HT1080 (cell line): ENCODE measurements around the gene ELANE. TPM values are rescaled to one million over a fixed set of nuclear protein-coding genes. Genes with fewer than 3 reads are reported as not detected.

Source experiments
- DNase-seq: peaks from one replicate; pipeline ENCODE4 v3.0.0-alpha.2; 2015; ENCODE audit warnings: low read depth
- small RNA-seq: library from RNA; depleted of rRNA; stranded (forward); fragments of <200 nt; gene quantifications from one replicate; pipeline ENCODE3, GENCODE V24; 2014
- total RNA-seq: library from RNA; depleted of rRNA; stranded (reverse); fragments of >200 nt; shearing (Covaris generic); gene quantifications from 2 replicates; pipeline ENCODE4 v1.2.3, GENCODE V29; 2014; rRNA removed

ELANE gene
- total RNA-seq, 1 experiment from 2014 or later: not detected

DNA sequence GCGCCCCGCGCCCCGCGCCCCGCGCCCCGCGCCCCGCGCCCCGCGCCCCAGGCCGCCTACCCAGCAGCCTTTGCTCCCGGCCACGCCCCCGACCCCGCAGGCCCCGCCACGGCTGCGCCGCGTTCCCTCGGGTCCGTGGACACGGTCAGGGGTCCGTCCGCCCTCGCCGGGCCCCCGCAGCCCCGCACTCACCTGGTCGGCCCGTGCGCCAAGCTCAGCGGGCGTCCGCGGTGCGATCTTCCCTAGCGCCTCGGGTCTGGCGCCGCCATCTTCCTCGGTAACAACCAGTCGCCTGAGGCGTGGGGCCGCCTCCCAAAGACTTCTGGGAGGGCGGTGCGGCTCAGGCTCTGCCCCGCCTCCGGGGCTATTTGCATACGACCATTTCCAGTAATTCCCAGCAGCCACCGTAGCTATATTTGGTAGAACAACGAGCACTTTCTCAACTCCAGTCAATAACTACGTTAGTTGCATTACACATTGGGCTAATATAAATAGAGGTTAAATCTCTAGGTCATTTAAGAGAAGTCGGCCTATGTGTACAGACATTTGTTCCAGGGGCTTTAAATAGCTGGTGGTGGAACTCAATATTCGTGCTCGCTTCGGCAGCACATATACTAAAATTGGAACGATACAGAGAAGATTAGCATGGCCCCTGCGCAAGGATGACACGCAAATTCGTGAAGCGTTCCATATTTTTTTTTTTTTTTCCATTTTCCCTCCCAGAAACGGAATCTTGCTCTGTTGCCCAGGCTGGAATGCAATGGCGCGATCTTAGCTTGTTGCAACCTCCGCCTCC lies 41.0 kb downstream of the ELANE start, which contains the start of the genes MED16 and RNU6-9:
Gene MED16, minus strand, starts transcription at position 294 of the 796 bp plus-strand sequence. CDS start 2,056 bp downstream, outside the sequence.
Gene RNU6-9, plus strand, starts transcription at position 591 of the 796 bp plus-strand sequence.
- peak; percentile 87 for DNase-seq

- no peak for DNase-seq
Measured at GRCh38 chr19:896434-896833, 44.3 kb downstream of the ELANE start.

GRCh38 chr19:896999-897398 lies 44.9 kb downstream of the ELANE start:
- DNase-seq: no peak

DNA sequence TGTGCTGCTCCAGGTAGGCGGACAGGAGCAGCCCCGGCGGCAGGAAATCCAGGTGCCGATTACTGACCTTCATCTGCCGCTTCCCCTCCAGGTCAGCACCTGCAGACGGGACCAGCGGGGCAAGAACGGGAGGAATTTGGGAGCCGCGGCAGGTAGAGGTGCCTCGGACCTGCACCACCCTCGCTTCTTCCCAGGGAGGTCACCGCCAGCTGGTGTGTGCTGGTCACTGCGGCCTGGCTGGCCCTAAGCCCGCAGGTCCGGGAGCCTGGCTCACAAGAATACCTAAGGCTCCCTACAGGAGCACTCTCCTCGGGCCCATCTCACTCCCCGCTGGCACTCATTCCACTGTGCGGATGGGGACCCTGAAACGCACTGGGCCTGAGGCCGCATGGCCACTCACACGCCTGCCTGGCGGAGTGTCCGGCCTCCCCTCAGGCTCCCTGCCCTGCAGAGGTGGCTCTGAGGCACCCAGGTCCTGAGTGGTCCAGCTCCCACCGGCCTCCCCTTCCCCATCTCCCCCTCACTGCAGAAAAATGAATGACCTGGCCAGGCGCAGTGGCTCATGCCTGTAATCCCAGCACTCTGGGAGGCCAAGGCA lies 45.4 kb downstream of the ELANE start:
- no peak for DNase-seq

DNA sequence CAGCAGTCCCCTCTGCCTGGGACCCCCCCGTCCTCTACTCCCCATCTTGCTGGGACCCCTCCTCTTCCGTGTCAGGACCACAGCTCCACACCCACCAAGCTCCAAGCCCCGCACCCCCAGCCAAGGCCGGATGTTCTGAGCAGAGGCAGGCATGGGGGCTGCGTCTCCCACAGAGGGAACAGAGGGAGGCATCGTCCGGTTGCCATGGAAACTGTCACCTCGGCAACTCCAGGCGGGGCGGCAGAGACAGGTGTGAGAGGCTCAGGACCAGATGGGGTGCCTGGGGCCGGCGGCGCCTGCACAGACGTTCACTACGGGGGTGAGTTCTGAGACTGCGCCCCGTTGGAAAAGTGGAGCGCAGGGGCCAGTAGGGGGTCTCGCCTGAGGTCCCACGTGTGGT lies 46.6 kb downstream of the ELANE start:
- no peak for DNase-seq

- DNase-seq: no peak
Measured at GRCh38 chr19:899336-900042, 47.4 kb downstream of the ELANE start.

DNA sequence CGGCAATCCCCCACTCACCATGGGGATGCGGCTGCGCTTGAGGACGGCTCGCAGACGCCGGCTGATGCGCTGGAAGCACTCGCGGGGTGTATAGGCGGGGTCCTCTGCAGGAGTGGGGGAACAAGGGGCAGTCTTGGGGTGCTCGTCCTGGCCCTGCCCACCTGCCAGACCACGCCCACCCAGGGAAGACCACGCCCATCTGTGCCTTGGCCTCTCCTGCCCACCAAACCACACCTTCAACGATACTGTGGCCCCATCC lies 47.9 kb downstream of the ELANE start:
- DNase-seq: no peak

- no peak for DNase-seq
Measured at GRCh38 chr19:900302-901111, 48.4 kb downstream of the ELANE start.

GRCh38 chr19:901216-902092 lies 49.4 kb downstream of the ELANE start:
- DNase-seq: no peak

DNA sequence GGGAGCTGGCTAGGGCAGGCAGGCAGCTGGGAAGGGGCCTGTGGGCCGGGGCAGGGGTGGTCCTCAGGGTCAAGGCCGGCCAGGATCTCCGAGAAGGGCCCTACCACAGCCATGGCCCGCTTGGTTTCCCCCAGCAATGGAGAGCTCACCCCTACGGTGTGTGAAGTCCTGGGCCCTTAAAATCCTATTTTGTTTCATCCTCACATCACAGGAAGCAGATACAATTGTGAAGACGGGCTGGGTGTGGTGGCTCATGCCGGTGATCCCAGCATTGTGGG lies 49.9 kb downstream of the ELANE start:
- no peak for DNase-seq

DNA sequence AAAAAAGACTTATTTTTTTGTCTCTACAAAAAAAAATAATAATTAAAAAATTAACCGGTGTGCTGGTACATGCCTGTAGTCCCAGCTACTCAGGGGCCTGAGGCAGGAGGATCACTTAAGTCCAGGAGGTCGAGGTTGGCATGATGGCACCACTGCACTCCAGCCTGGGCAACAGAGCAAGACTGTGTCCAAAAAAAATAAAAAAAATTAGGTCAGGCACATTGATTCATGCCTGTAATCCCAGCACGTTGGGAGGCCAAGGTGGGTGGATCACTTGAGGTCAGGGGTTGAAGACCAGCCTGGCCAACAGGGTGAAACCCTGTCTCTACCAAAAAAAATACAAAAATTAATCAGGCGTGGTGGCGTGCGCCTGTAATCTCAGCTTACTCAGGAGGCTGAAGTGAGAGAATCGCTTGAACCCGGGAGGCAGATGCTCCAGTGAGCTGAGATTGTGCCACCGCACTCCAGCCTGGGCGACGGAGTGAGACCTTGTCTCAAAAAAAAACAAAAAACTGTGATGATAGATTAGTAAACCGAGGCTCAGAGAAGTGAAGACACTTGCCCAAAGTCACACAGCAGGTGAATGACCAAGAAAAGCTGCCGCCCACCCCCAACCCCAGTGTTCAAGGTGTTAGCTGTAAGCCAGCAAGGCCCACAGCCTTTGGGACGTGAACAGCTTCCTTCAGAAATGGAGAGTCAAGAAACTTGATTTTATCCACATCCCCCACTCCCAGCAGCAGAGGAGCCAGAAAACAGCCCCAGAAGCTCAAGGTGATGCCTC lies 50.5 kb downstream of the ELANE start:
- DNase-seq: no peak

DNA sequence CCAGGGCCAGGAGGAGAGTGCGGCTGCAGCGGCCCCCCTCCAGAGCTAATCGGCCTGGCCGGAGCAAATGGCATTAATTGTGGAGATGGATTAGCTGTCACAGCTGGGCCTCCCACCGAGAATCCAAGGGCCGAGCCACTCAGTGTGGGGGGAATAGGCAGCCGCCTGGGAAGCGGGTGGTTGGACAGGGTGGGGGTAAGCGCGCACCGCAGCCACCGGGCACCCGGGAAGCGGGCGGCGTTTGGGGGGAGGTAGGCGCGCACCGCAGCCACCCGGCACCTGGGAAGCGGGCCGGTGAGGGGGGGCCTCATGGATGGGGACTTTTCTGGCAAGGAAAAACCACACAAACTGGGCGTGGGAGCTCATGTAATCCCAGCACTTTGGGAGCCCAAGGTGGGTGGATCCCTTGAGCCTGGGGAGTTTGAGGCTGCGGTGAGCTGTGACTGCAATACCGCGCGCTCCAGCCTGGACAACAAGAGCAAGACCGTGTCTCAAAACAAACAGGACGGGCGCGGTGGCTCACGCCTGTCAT lies 51.2 kb downstream of the ELANE start:
- DNase-seq: no peak

DNA sequence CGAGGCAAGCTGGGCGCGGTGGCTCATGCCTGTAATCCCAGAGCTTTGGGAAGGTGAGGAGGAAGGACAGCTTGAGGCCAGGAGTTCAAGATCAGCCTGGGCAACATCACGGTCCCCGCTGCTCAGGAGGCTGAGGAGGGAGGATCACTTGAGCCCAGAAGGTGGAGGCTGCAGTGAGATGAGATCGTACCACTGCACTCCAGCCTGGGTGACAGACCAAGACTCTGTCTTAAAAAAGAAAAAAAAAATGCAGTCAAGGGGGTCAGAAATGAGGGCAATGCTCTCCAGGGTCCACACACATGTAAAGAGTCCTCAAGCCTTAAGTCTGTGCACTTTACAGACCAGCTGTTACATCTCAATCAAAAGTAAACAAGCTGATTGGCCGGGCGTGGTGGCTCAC lies 52.4 kb downstream of the ELANE start:
- no peak for DNase-seq

Small RNA genes lying within 50 kb of the gene (small RNA-seq; reads per million reads assigned to genes)
- gene MIR3187 (not detected), gene RNU6-9 (1.2 reads per million, percentile 76 among the genes with 10 or more reads in this experiment)

Other genes starting within 250 kb of the ELANE start
- 86.9 and 100 TPM in 2 replicates for gene POLRMT, start 218.8 kb upstream of the ELANE start, total RNA-seq
- not detected in 2 replicates for gene FGF22, start 212.4 kb upstream of the ELANE start, total RNA-seq
- gene RNF126, start 189.1 kb upstream of the ELANE start, total RNA-seq: 86.5 and 130 TPM in 2 replicates
- 14.5 and 19.7 TPM in 2 replicates for gene FSTL3, start 175.9 kb upstream of the ELANE start, total RNA-seq
- gene PRSS57, start 156.9 kb upstream of the ELANE start, total RNA-seq: not detected in 2 replicates
- gene PALM, start 143.4 kb upstream of the ELANE start, total RNA-seq: not detected in 2 replicates
- 0.02 and 0.13 TPM in 2 replicates for gene MISP, start 101.2 kb upstream of the ELANE start, total RNA-seq
- gene PTBP1, start 54.9 kb upstream of the ELANE start, total RNA-seq: 276 and 447 TPM in 2 replicates
- 0.30 TPM in 1 of 2 replicates, not detected in the other for gene PLPPR3, start 30.3 kb upstream of the ELANE start, total RNA-seq
- gene AZU1, start 24.5 kb upstream of the ELANE start, total RNA-seq: not detected in 2 replicates
- not detected in 2 replicates for gene PRTN3, start 11.3 kb upstream of the ELANE start, total RNA-seq
- not detected in 2 replicates for gene CFD, start 7.4 kb downstream of the ELANE start, total RNA-seq
- gene MED16, start 40.9 kb downstream of the ELANE start, total RNA-seq: 18.1 and 20.8 TPM in 2 replicates
- gene RNU6-9, start 41.2 kb downstream of the ELANE start, total RNA-seq: not detected in 2 replicates
- gene R3HDM4, start 60.9 kb downstream of the ELANE start, total RNA-seq: 32.2 and 42.2 TPM in 2 replicates
- gene KISS1R, start 65.0 kb downstream of the ELANE start, total RNA-seq: not detected in 2 replicates
- 4.3 and 8.0 TPM in 2 replicates for gene ARID3A, start 73.7 kb downstream of the ELANE start, total RNA-seq
- gene WDR18, start 132.0 kb downstream of the ELANE start, total RNA-seq: 197 and 221 TPM in 2 replicates
- gene GRIN3B, start 148.1 kb downstream of the ELANE start, total RNA-seq: 0.03 TPM in 1 of 2 replicates, not detected in the other
- gene TMEM259, start 168.8 kb downstream of the ELANE start, total RNA-seq: 127 and 130 TPM in 2 replicates
- not detected in 2 replicates for gene RNU6-2, start 169.2 kb downstream of the ELANE start, total RNA-seq
- 122 and 196 TPM in 2 replicates for gene CNN2, start 174.3 kb downstream of the ELANE start, total RNA-seq
- gene ABCA7, start 187.8 kb downstream of the ELANE start, total RNA-seq: 2.0 and 3.0 TPM in 2 replicates
- 1.4 TPM in 2 replicates for gene ARHGAP45, start 214.9 kb downstream of the ELANE start, total RNA-seq
- 231 and 271 TPM in 2 replicates for gene POLR2E, start 243.1 kb downstream of the ELANE start, total RNA-seq